Measurements from ENCODE around the gene SPTLC3. TPM values are rescaled to one million over a fixed set of nuclear protein-coding genes. Genes with fewer than 3 reads are reported as not detected.

Gene SPTLC3
- total RNA-seq, 4 donors from 2014 or later, result 5.5 to 9.7 (median 8.4) TPM

DNA sequence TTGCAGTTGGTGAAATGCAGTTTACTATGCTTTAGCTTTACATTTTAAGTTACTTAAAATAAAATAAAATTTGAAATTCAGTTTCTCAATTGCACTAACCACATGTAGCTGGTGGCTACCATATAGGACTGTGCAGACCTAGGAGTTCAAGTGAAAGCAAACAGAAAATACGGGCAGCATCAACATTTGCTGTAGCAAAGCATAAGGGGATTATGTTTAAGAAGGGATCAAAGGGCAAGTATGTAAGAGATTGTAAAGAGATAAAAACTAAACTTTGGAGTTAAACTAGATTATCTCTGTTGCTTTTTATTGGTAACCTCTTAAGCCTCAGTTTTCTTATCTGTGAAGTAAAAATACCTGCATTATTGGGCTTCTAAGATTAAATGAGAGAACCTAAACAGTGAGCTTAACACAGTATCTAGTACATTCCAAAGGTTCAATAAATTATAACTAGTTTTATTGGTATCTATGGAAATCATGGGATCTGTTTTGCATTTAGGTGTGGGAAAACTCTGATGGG lies 81.2 kb downstream of the SPTLC3 start:
- no peak for ATAC-seq (ENCODE audit: low FRiP score)
- DNase-seq (ENCODE audit: low spot score), result no peak
- TF ChIP-seq, protein P1, sequence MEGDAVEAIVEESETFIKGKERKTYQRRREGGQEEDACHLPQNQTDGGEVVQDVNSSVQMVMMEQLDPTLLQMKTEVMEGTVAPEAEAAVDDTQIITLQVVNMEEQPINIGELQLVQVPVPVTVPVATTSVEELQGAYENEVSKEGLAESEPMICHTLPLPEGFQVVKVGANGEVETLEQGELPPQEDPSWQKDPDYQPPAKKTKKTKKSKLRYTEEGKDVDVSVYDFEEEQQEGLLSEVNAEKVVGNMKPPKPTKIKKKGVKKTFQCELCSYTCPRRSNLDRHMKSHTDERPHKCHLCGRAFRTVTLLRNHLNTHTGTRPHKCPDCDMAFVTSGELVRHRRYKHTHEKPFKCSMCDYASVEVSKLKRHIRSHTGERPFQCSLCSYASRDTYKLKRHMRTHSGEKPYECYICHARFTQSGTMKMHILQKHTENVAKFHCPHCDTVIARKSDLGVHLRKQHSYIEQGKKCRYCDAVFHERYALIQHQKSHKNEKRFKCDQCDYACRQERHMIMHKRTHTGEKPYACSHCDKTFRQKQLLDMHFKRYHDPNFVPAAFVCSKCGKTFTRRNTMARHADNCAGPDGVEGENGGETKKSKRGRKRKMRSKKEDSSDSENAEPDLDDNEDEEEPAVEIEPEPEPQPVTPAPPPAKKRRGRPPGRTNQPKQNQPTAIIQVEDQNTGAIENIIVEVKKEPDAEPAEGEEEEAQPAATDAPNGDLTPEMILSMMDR (IDR thresholded peaks at IDR 0.05), result no peak

DNA sequence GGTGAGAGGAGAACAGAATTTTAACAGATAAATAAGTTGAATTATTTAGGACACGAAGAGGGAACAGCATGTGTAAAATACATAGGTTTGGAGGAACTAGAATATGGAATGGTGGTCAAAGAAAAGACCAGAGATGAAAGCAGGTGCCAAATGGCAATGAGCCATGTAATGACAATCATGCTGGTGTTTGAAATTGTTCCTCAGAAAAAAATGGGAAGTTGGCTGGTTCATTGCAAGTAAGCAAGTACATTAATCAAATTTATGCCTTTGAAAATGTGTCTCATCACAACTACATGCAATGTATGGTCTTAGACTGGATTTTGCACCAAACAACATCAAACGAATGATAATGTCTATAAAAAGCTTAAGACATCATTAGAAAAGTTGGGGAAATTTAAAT lies 83.3 kb downstream of the SPTLC3 start:
- TF ChIP-seq, protein P1 (IDR thresholded peaks at IDR 0.05), result no peak
- DNase-seq (ENCODE audit: low spot score) (no peak), ATAC-seq (ENCODE audit: low FRiP score) (no peak)

DNA sequence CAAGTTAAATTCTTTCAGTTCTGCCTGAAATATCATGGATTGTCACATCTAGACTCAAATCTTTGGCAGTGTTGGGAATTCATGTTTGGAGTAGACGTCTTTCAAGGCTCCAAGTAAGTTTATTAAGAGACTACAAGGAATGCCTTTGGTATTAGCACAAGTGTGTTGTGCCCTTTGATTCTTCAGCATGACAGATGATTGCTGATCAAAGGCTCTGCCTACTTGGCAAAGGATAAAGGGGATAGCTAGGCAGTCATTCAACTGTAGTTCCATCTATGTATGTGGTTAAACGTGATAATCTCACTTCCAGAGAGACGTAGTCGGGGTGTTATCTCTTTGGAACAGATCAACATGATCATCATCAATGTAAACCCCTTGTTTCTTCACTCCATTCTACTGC lies 86.2 kb downstream of the SPTLC3 start:
- no peak for ATAC-seq (ENCODE audit: low FRiP score)
- no peak for DNase-seq (ENCODE audit: low spot score)
- TF ChIP-seq, protein P1 (IDR thresholded peaks at IDR 0.05), result no peak

DNA sequence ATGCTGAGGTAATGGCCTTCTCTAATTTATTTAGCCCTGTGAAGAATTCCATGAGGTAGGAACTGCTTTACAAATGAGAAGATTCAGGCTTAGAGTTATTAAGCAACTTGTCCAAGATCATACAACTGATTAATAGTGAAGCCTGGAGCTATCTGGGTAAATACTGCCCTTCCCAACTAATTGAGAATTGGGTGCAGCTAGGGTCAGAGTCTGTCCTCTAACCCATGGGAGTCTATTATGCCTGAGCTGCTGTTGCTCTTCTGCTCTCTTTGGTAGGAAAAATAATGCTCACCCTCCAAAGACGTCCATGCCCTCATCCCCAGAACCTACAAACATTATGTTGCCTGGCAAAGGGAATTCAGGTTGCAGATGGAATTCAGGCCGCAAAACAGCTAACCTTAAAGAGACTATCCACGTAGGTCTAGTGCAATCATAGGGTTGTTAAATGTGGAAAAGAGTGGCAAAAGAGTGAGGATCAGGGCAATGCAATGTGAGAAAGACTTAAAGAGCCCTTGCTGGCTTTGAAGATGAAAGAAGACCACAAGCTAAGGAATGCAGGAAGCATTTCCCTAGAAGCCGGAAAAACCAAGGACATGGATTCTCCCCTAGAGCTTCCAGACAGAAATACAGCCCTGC lies 90.1 kb downstream of the SPTLC3 start:
- TF ChIP-seq, protein P1 (IDR thresholded peaks at IDR 0.05), result no peak
- ATAC-seq (ENCODE audit: low FRiP score) (no peak), DNase-seq (ENCODE audit: low spot score) (no peak)

DNA sequence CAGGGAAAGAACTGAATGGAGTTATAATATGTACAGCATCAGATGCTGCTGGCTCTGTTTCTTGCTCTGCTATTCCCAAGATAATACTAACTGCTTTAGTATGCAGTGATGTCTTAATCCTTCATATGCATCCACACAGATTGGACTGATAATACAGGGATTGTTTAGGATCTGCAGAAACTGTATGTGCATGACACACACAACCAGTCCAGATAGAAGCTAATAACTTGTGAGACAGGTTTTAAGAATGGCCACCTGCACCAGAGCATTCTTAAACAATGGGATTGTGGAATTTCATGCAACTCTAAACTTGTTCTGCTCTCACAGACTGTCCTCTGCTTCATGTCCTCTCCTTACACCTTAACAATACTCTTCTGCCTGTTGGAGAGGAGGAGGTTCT lies 90.9 kb downstream of the SPTLC3 start:
- DNase-seq (ENCODE audit: low spot score) (no peak), ATAC-seq (ENCODE audit: low FRiP score) (no peak)
- TF ChIP-seq, protein P1 (IDR thresholded peaks at IDR 0.05), result no peak

DNA sequence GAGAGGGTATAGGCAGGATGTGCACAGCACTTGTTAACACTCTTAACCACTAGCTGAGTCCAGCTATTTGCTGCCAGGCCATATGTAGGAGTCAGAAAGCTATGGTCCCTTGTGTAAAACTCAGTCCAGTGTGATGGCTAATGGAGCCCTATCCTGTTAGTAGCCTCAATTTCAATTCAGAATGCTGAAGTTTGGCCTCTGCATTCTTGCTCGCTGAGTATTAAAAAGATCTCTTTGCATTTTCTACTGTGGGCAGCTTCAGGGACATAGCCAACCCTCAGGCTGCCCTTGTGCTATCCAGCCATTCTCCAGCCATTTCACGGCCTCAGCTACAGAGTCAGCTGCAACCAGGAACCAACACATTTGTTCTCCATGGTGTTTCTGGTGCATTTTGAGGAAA lies 92.5 kb downstream of the SPTLC3 start:
- TF ChIP-seq, protein P1 (IDR thresholded peaks at IDR 0.05), result no peak
- ATAC-seq (ENCODE audit: low FRiP score), result no peak
- DNase-seq (ENCODE audit: low spot score), result no peak

DNA sequence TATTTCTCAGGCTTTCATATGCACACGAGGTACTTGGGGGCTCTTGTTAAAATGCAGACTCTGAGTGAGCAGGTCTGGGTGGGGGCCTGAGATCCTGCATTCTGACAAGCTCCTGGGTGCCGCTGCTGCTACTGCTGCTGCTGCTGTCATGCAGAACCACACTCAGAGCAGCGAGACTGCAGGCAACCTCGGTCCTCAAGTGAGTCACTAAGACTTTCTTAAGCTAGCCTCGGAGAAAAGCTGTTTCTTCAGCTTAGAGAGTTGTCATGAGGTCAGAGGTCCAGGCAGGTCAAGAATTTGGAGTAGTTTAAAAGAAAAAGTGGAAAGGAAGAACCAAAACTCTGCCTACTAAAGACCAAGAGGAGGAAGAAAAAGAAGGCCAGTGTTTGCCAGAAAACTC lies 92.9 kb downstream of the SPTLC3 start:
- no peak for DNase-seq (ENCODE audit: low spot score)
- TF ChIP-seq, protein P1 (IDR thresholded peaks at IDR 0.05), result no peak
- ATAC-seq (ENCODE audit: low FRiP score), result peak; percentile 35

Measured in omental fat pad (tissue), 4 donors.